ENCODE results near the gene RNF152.
"Not testable (repeated sequence)": the region's sequence is repeated elsewhere in the genome, so short reads cannot be mapped to it uniquely, and the experiment has no call there.

The RNF152 gene

DNA sequence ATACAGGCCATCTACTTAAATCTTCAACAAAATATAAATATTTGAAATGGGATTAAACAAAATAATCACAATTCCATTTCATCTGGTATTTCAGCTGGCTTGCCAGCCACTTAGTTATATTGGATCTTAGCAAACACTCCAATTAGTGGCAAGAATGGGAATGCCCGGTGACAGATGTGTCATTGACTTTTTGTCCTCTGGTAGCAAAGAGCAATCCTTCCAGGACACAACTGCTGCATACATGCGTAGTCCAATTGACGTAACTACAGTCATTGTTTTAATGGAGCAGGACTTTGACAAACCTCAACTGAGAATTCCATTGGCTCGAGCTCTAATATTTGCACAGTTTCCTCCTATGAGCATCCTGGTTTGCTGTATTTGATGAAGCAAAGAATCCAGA, 69.9 kb downstream of the RNF152 start:
- DNase-seq (ENCODE audit: low read depth in 3 of 3, low spot score in 1 of 3): no peak

DNA sequence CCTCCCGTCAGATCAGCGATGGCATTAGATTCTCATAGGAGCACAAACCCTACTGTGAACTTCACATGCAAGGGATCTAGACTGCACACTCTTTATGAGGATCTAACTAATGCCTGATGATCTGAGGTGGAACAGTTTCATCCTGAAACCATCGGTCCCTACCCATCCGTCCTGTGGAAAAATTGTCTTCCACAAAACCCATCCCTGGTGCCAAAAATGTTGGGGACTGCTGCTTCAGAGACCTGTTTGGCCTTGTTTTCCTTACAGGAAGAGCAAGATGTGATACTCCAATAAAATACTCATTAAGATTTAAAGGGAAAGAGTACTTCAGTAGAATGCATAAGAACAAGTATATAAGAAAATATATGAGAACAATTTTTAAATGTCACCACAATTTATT, 71.1 kb downstream of the RNF152 start:
- no peak for DNase-seq (ENCODE audit: low read depth in 3 of 3, low spot score in 1 of 3)

DNA sequence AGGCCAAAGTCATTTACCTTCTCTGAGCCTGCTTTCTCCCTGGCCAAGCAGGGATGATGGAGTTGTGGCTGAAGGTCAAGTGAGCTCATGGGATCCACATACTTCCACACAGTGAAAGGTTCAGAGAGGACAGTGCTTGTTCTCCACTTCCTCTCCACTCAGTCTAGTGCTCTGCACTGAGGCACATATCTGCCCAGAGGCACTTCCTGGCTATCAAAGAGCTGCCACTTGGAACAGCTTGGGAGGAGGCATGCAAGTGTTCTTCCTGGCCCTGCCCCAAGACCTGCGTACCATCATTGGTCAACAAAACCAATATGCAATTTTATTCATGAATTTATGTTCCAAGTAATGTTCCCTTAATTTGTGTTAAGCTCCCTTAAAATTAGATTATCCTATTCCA, 71.9 kb downstream of the RNF152 start:
- DNase-seq (ENCODE audit: low read depth in 3 of 3, low spot score in 1 of 3): no peak

DNA sequence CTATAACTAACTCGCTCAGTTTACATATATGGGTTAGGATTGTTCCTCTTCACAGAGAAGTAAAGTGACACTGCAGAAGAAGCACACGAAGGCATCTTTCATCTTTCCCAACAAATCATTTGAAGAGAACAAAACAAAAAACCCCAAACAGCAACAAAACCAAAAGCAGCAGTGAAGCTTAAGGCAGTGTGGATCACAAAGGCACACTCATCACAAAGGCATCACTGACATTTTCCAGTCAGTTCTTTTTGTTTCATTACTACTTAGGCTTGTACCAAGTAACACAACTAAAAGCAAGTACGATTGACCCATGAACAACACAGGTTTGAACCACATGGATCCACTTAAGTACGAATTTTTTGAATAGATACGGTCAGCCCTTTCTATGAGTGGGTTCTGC, 75.7 kb downstream of the RNF152 start:
- no peak for DNase-seq (ENCODE audit: low read depth in 3 of 3, low spot score in 1 of 3)

DNA sequence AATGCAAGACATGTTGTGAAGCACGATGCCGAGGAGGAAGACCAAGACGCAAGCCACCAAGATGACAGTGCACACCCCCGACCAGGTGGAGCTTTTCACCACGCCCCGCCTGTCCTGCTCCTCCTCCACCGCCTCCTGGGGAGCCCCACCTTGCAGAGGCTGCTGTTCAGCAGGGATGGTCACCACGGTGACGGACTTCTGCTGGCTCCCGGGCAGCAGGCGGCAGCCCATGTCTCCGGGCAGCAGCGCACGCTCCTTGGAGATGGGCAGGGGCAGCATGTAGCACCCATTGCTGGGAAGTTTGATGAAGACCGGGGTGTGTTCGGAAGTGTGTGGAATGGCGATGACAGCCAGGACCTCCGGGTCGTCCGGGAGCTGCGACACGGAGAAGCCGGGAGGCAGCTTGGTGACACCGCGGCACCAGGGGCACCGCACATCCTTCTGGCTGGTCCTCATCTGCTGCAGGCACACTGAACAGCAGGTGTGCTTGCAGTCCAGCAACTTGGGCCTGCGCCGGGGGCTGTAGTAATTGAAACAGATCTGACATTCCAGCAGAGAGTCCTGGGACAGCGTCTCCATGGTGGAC, 76.8 kb downstream of the RNF152 start:
- DNase-seq (ENCODE audit: low read depth in 3 of 3, low spot score in 1 of 3): no peak

DNA sequence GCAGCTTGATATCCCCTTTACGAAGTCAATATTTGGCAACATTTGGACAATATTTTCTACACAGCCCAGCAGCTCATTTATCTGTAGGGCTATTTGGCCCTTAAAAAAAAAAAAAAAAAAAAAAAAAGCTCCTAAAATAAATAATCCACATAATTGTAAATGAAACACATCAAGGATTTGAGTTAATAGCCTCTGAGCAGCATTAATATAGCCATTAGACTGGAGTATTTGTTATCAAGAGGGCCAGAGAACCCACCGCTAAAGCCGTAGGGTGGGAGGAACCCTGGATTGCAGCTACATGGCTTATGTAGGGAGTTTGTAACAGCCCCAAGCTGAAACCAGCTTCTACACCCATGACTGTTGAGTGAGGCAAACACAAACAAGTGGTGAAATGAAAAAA, 84.5 kb downstream of the RNF152 start:
- DNase-seq (ENCODE audit: low read depth in 3 of 3, low spot score in 1 of 3): no peak

DNA sequence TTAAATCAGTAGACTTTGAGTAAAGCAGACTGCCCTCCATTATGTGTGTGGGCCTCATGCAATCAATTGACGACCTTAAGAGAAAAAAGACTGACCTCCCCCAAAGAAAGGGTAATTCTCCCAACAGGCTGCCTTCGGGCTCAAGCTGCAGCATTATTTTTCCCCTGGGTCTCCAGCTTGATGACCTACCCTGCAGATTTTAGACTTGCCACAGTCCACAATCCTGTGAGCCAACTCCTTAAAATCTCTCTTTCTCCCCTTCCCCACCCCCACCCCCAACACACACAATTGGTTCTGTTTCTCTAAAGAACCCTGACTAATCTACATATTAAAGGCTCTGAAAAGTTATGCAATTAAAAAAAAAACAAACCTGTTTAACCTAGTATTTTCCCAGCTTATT, 89.4 kb downstream of the RNF152 start:
- DNase-seq (ENCODE audit: low read depth in 3 of 3, low spot score in 1 of 3): no peak

DNA sequence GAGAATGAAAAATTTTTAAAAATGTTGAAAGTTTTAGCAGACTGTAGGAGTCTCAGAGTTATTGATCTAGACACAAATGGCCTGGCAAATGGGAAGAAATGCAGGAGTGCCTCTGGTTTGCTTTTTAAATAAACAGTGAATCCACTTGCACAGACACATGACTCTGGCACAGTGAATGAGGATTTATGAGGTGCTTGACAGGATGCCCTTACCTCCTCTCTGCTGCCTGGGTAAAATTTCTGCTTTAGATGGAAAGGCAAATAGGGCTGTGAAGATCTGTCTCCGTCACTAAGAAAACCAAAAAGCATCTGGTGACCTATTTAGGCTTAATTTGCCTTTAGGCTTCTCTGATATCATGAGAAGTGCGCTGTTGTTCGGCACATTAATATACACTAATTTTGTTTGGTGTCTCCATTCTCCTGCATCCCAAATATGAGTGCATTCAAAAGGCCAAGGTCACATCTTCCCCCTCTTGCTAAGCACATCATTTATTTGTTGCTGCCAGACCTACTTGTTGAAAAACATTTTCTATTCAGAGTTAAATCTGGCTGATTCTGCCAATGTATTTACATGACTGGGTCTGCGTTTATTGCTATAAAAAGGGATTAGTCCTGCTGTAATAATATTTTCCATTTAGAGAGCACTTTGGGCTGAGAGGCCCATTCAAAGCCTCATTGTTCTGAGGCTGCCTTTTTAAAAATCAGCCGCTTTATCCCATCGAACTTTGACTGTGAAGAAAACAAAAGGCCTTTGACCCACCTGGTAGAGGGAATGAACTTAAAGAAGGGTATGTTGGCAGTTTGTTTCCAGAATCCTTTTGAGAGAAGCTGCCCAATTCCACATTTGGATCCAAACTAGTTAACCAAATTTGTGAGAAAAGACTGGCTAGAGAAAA, 94.9 kb downstream of the RNF152 start:
- DNase-seq (ENCODE audit: low read depth in 3 of 3, low spot score in 1 of 3): no peak

DNA sequence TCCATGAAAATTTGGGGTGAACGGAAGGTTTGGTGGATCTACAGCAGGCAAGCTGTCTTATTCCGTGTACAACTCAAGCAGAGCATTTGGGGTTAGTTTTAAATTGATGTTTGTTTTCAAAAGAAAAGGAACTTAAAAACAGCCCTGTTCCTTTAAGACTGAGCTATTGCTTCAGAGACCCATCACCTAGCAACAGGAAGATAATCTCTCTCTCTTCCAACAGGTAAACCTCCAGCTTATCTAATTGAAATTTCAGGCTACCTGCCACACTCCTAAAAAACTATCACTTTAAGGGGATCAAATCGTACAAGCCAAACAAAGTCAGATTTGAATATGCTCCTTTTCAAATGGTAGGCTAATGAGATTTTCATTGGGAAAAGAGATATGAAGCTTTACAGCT, 101.8 kb downstream of the RNF152 start:
- DNase-seq (ENCODE audit: low read depth in 3 of 3, low spot score in 1 of 3): no peak

DNA sequence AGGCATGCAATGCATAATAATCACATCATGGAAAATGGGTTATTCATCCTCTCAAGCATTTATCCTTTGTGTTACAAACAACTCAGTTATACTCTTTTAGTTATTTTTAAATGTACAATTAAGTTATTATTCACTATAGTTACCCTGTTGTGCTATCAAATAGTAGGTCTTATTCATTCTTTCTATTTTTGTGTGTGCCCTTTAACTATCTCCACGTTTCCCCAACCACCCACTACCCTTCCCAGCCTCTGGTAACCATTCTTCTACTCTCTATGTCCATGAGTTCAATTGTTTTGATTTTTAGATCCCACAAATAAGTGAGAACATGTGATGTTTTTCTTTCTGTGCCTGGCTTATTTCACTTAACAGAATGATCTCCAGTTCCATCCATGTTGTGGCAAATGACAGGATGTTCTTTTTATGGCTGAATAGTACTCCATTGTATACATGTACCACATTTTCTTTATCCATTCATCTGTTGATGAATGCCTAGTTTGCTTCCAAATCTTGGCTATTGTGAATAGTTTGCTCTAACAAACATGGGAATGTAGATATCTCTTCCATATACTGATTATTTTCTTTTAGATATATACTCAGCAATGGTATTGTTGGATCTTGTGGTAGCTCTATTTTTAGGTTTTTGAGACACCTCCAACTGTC, 105.7 kb downstream of the RNF152 start:
- DNase-seq (ENCODE audit: low read depth in 3 of 3, low spot score in 1 of 3): not testable (repeated sequence)

DNA sequence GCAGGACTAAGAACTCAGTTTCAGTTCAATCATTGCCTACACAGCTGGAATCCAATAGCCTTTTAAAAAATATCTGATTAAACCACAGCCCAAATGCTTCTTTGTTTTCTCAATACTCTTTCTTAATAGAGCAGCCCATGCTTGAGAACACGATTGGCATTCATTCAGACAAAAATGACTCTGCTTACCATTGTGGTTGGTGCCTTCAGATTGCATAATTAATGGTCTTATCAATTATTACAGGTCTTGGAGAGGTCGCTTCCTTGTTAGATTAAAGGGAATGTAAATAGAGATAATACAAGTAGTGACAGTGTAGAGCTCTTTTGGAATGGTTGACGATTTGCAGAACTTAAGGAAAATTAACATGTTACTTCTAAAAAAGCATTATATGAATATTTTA, 107.2 kb downstream of the RNF152 start:
- no peak for DNase-seq (ENCODE audit: low read depth in 3 of 3, low spot score in 1 of 3)

DNA sequence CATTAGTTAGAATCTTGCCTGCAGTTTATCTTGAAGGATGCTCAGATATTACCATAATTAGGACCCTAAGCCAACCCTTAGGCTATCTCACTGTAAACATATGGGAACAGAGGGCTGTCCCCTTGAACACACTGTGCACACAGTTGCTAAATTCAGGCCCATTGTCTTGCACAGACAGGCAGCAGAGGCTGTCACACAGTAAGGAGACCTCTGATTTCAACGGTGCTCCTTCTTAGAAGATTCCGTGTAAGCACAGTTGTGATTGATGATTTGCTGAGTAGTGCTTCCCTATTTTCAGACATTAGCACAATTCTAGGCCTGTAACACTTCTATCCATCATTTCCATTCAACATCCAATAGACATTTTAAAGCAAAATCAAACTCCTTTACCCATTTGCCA, 108.0 kb downstream of the RNF152 start:
- DNase-seq (ENCODE audit: low read depth in 3 of 3, low spot score in 1 of 3): no peak

DNA sequence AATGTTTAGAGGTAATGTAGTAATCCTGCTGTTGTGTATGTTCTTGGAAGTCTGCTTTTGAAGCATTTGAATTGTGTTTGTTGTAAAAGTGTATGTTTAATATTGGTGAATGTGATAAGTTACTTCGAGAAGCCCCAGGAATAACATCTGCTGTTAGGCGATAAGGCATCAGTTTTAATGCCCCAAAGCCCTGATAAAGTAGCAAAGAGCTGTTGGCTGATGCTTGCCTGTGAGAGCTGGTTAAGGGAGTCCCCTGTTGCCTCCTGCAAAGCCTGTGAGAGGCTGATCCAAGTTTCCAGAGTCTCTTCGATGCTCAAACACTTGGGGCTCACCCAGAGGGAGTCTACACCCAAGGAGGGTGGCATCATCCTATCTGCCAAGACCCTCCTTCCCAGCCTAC, 110.3 kb downstream of the RNF152 start:
- DNase-seq (ENCODE audit: low read depth in 3 of 3, low spot score in 1 of 3): no peak

DNA sequence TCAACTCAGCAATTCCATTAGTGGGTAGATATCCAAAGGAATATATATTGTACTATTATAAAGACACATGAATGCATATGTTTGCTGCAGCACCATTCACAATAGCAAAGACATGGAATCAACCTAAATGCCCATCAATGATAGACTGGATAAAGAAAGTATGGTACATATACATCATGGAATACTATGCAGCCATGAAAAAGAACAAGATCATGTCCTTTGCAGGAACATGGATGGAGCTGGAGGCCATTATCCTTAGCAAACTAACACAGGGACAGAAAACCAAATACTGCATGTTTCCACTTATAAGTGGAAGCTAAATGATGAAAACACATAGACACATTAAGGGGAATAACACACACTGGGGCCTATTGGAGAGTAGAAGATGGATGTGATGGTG, 116.6 kb downstream of the RNF152 start:
- not testable (repeated sequence) for DNase-seq (ENCODE audit: low read depth in 3 of 3, low spot score in 1 of 3)

DNA sequence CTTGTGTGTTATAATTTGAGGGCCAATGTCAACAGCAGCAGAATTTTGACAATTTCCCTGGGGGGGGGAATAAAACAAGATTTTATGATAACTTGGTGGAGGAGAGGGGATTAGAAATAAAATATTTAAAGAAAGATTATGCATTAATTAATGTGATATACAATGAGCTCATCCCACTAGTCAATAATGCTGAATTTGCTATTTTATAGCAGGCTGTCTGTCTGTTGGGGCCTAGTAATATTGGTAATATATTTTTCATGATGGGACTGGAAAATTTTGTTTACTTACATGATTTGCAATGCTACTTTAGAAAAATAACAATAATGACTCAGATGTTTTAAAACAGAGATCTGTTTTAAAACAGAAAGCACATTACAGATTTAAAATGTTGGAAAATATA, 118.0 kb downstream of the RNF152 start:
- DNase-seq (ENCODE audit: low read depth in 3 of 3, low spot score in 1 of 3): no peak

DNA sequence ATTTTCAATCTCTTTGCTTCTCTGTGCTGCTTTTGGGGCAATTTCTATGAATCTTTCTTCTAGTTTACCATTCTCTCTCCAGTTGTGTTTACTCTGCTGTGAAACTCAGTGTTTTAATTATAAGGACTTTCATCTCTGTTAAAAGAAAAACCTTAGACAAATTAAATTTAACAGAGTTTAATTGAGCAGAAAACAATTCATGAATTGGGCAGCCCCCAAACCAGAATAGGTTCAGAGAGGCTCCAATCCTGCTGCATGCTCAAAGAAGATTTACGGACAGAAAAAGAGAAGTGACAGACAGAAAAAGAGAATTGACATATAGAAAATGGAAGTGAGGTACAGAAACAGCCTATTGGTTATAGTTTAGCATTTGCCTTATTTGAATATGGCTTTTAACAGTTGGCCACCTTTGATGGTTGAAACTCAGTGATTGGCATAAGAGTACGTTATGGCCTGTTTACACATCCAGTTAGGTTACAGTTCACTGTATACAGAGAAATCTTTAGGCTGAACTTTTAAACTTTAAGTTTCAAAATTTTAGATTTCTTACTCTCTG, 120.4 kb downstream of the RNF152 start:
- DNase-seq (ENCODE audit: low read depth in 3 of 3, low spot score in 1 of 3): no peak

DNA sequence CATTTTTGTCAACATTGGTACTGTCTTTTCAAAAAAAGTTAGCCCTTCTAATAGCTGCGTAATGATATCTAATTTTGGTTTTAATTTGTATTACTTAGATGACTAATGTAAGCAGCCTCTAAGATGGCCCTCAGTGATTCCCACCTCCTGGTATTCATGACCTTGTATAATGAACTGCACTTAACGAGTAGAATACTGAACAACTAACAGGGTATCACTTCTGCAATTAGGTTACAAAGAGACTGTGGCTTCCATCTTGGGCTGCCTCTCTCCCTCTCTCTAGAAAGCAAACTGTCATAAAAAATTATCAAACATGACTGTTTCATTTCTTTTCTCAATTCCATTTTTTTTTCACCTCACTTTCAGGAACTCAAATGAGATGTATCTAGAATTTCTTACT, 120.9 kb downstream of the RNF152 start:
- DNase-seq (ENCODE audit: low read depth in 3 of 3, low spot score in 1 of 3): no peak

DNA sequence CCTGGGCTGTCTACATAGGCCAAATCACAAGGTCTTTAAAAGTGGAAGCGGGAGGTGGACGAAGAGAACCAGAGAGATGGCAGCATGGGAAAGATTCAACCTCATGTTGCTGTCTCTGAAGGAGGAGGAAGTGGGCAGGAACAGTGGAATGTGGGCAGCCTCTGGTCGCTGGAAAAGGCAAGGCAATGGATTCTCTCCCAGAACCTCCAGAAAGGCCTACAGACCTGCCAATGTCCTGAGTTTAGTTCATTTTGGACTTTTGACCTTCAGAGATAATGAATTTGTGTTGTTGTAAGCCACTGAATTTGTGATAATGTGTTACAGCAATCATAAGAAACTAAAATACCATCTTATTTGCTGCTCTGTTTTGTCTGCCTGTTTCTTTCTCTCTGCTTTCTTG, 122.5 kb downstream of the RNF152 start:
- no peak for DNase-seq (ENCODE audit: low read depth in 3 of 3, low spot score in 1 of 3)

DNA sequence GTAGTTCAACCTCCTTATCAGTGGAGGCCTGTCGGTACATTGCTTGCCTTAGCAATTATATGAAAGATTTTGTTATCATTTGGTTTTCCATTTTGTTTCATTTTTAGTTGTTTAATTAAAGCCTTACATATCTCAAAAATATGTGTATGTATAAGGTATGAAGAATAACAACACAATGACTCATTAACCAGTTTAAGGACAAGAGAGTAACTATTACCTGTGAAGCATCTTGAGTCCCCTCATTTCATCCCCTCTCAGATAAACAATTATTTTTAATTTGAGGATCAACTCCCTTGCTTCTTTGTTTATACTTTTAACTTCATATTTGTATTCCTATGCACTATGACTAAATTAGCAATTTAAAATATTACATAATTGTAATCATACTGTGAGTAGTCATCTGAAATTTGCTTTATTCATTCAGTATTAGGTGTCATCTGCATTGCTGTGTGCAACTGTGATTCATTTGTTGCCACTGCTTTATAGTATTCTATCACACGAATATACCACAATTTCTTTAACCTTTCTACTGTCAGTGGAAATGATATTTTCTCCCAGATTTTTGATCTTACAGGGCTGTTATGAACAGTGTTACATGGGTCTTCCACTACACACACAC, 126.4 kb downstream of the RNF152 start:
- no peak for DNase-seq (ENCODE audit: low read depth in 3 of 3, low spot score in 1 of 3)

DNA sequence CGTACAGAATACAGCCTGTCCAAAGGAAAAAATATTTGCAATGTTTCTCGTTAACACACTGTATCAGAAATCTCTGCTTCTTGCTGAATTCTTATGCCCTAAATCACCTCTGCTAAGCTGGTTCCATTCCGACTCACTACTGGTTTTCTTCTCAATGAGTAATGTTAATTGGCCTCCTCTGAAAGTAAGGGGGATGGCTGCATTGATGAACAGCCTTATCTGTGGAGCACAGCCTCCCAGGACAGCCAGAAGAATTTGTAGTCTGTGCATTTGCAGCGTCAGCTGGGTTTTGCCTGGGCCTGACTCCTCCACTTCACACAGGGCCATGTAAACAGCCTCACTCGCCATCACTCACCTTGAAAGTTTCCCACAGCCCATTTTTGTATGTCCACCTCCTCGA, 127.7 kb downstream of the RNF152 start:
- DNase-seq (ENCODE audit: low read depth in 3 of 3, low spot score in 1 of 3): no peak

DNA sequence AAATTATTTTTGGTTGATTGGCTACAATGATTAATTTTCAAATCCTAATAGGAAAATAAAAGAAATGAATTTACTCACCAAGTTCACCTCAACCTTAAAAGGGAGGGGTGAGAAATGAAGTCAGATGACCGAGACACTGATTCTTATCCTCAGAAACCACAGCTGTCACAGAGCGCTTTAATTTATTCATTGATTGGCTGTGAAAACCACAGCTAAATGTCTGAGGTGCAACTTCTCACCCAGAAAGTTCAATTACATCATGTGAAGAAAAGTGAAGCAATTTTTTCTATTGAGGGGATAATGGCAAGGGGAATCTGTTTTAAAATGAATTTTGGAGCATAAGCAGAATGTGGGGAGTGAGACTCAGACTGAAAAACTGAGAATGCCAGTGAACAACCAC, 128.4 kb downstream of the RNF152 start:
- no peak for DNase-seq (ENCODE audit: low read depth in 3 of 3, low spot score in 1 of 3)

DNA sequence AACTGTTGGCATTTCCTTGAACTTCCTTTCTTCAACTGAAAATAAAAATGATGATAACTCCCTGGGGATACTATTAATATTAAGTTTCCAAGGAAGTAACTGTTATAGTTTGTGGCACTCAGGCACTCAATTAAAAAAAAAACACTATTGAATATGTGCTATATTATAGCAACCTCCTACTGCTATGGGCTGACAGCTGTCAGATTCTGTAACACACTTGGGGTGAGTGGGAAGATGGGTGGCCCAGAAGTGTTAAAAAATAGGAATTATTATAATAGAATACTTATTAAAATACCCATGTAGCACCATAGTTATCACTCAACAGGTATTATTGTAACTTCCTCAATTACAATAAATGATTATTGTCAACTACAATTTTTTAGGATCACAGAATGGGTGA, 130.9 kb downstream of the RNF152 start:
- no peak for DNase-seq (ENCODE audit: low read depth in 3 of 3, low spot score in 1 of 3)
